CD4-positive, alpha-beta memory T cell (primary cell): ENCODE measurements around the gene GOLT1B. TPM values are rescaled to one million over a fixed set of nuclear protein-coding genes. Genes with fewer than 3 reads are reported as not detected.
"Not testable (repeated sequence)": the region's sequence is repeated elsewhere in the genome, so short reads cannot be mapped to it uniquely, and the experiment has no call there.

ENCODE experiments used
- CTCF ChIA-PET: fragments of 350-600 bp; sonication (Branson Sonifier 250); formaldehyde crosslinking; loops from one replicate; lab custom pipeline; 2021; ENCODE audit warnings: inconsistent platforms; ENCODE audit not compliant: partially characterized antibody; lab: Charles Lee
- POLR2A ChIA-PET: fragments of 350-600 bp; sonication (Branson Sonifier 250); formaldehyde crosslinking; loops from one replicate; lab custom pipeline; 2021; ENCODE audit not compliant: partially characterized antibody; lab: Charles Lee
- DNase-seq, 5 donors: peaks; one replicate each; pipeline versions ENCODE4 v3.0.0 to v3.0.0-alpha.2; 2020 to 2022; ENCODE audit warnings: mixed read lengths in 1 of 5
- H3K27ac ChIP-seq: one replicate; pipeline ENCODE4 v1.7.0; 2013; ENCODE audit warnings: low read depth, low read length
- H3K27me3 ChIP-seq: 2 replicates; pipeline ENCODE4 v1.7.0; 2013; ENCODE audit warnings: mild to moderate bottlenecking, low read length, moderate library complexity; ENCODE audit not compliant: insufficient read depth
- H3K36me3 ChIP-seq: 2 replicates; pipeline ENCODE4 v1.7.0; 2013; ENCODE audit warnings: mild to moderate bottlenecking, low read length, moderate library complexity; ENCODE audit not compliant: insufficient read depth
- H3K4me1 ChIP-seq: 2 replicates; pipeline ENCODE4 v1.7.0; 2013; ENCODE audit warnings: mild to moderate bottlenecking, low read length, moderate library complexity; ENCODE audit not compliant: insufficient read depth
- H3K4me3 ChIP-seq, 2 donors: one replicate each; pipeline ENCODE4 v1.7.0; 2013; ENCODE audit warnings: low read length in 2 of 2, mild to moderate bottlenecking in 1 of 2
- H3K9me3 ChIP-seq, 2 donors: one replicate each; pipeline ENCODE4 v1.7.0; 2013; ENCODE audit warnings: low read length in 2 of 2, control low read depth in 1 of 2; ENCODE audit not compliant: control insufficient read depth in 1 of 2
- H3K27ac Mint-ChIP-seq, 7 donors: one replicate each; pipeline ENCODE4 v1.8.0; 2020 to 2021; ENCODE audit warnings: mixed read lengths in 7 of 7, mild to moderate bottlenecking in 6 of 7, inconsistent platforms in 3 of 7, moderate library complexity in 3 of 7
- H3K27me3 Mint-ChIP-seq, 2 donors: one replicate each; pipeline ENCODE4 v1.8.0; 2020 to 2021; ENCODE audit warnings: mixed read lengths in 2 of 2
- H3K36me3 Mint-ChIP-seq, 2 donors: one replicate each; pipeline ENCODE4 v1.8.0; 2020 to 2021; ENCODE audit warnings: mixed read lengths in 2 of 2, inconsistent platforms in 1 of 2, mild to moderate bottlenecking in 1 of 2
- H3K4me1 Mint-ChIP-seq, 4 donors: one replicate each; pipeline ENCODE4 v1.8.0; 2020 to 2021; ENCODE audit warnings: mixed read lengths in 4 of 4, mild to moderate bottlenecking in 1 of 4
- H3K4me3 Mint-ChIP-seq, 8 donors: one replicate each; pipeline ENCODE4 v1.8.0; 2020 to 2021; ENCODE audit warnings: mixed read lengths in 8 of 8, mild to moderate bottlenecking in 7 of 8, moderate library complexity in 6 of 8, inconsistent platforms in 3 of 8
- H3K9me3 Mint-ChIP-seq, 8 donors: one replicate each; pipeline ENCODE4 v1.8.0; 2020 to 2021; ENCODE audit warnings: mixed read lengths in 8 of 8, mild to moderate bottlenecking in 5 of 8, inconsistent platforms in 3 of 8, moderate library complexity in 1 of 8
- intact Hi-C: fragments of 100-400 bp; cut with micrococcal nuclease; formaldehyde crosslinking; loops from one replicate; pipeline ENCODE4 v1.15.1; 2023
- polyA plus RNA-seq, 2 donors: library from polyadenylated mRNA; unstranded; fragments of 300-500 nt; fragmentation: Illumina TruSeq; gene quantifications; one replicate each; pipeline ENCODE4 v1.2.3, GENCODE V29; 2021
- total RNA-seq, 2 experiments: library from RNA; stranded (reverse); gene quantifications; one replicate each; pipeline ENCODE4 v1.2.3, GENCODE V29; 2021

Gene GOLT1B, protein sequence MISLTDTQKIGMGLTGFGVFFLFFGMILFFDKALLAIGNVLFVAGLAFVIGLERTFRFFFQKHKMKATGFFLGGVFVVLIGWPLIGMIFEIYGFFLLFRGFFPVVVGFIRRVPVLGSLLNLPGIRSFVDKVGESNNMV
- total RNA-seq (10 to 100 TPM; 33.0 to 39.1 TPM), polyA plus RNA-seq (10 to 100 TPM; 33.5 to 37.1 TPM)

DNA sequence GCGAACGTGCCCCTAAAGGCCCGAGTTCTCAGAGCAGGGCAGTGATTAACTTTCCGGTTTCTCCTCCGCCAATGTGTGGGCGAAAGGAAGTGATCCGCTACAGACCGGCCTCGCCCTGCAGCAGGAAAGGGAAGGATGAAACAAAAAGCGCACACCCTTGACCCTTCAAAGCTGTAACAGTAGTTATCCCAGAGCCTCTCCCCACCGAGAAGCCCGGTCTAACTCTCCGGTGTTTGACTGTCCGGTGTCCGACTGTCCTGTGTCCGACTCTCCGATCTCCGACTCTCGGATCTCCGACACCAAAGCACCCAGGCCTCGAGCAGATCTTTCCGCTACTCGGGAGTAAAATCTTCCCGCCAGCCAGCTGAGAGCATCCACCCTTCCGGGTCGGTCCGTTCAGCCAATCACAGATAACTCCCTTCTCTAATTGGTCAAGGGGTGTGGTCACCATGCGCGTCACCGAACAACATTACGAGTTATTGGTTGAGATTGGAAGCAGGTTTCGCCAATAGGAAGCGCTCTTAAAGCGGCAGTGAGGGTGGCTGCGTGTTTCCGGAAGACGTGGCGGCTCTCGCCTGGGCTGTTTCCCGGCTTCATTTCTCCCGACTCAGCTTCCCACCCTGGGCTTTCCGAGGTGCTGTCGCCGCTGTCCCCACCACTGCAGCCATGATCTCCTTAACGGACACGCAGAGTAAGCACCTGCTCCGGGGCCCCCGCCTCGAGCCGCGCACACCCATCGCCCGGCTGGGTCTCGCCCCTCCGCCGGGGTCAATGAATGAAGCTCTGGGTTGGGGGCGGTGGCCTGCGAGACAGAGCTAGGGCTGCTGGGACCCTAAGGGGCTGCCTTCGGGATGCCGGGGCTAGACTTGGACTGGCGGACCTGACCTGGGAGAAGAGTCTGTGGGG, at the start of gene GOLT1B, which contains the start of gene RECQL:
Gene GOLT1B, plus strand, starts transcription at position 532 of the 906 bp plus-strand sequence. Its CDS starts 135 bp downstream, at position 667.
Gene RECQL, minus strand, starts transcription at position 378 of the 906 bp plus-strand sequence. CDS start 2,065 bp downstream, outside the sequence.
- peak; percentile 93 to 96 (median 95) for DNase-seq
- peaks cover 25% of the 10 kb centered on the region for H3K36me3 ChIP-seq
- ChIA-PET CTCF (interaction anchor here (0.8 to 2.0 kb wide), 4 partner anchors 10 to 179 kb away, joined by 3 to 5 read pairs (median 4); partner anchors contain the start of gene SPX), POLR2A (interaction anchor here (0.6 to 2.6 kb wide), 29 partner anchors 9 to 1123 kb away, joined by 3 to 38 read pairs (median 4); partner anchors contain the start of genes C2CD5, ETNK1, LDHB and PYROXD1)
- no peaks in the 10 kb centered on the region for H3K9me3 Mint-ChIP-seq
- peaks cover 64% of the 10 kb centered on the region for H3K4me1 ChIP-seq
- intact Hi-C loops: loop anchor here (1.0 to 10.0 kb wide), 10 partner anchors 45 to 1123 kb away; partner anchors contain the start of genes C2CD5, CMAS, ETNK1 and LDHB
- no peaks in the 10 kb centered on the region for H3K9me3 ChIP-seq
- no peaks in the 10 kb centered on the region for H3K27me3 ChIP-seq
- peak within 1 kb of the TSS; percentile 77 to 93 for H3K4me3 ChIP-seq
- H3K27ac ChIP-seq: peak within 1 kb of the TSS; percentile 78
- peaks cover 20 to 30% of the 10 kb centered on the region in 2 donors for H3K36me3 Mint-ChIP-seq
- H3K4me3 Mint-ChIP-seq: no peak within 1 kb of the TSS
- no peaks in the 10 kb centered on the region for H3K27me3 Mint-ChIP-seq
- H3K27ac Mint-ChIP-seq: peak within 1 kb of the TSS in 1 of 7 donors; percentile 71
- H3K4me1 Mint-ChIP-seq: peaks cover 27 to 61% (median 46%) of the 10 kb centered on the region in 4 donors

DNA sequence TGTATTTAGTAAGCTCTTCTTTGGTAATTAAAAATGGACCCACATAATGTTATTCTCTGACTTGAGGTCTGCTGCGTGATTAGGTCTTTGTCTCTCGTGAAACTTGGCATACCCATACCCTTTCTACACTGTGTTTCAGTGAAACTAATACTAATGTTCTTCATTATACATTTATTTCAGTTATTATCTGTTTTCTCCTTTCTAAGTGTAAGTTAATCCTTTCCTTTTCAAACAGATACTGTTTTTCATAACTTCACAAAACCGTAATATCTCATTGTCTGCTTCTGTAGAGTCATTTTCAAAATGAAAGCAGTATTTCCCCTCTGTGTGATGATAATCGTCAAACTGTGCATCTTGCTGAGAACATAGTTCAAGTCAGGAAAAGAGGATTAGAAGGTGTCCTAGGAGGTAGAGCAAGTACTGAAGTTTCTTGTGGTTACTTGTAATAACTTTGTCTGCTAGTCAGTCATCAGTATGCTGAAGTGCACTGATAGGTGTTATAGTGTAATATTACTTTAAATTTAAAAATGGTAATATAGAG, 48.2 kb upstream of the GOLT1B start:
- Histone ChIP-seq H3K27ac (peak overlapping the region; percentile 53), H3K4me1 (peaks cover 58% of the 10 kb centered on the region), H3K27me3 (no peaks in the 10 kb centered on the region), H3K4me3 (peak overlapping the region in 1 of 2 donors; percentile 26), H3K9me3 (no peaks in the 10 kb centered on the region), H3K36me3 (peaks cover 9% of the 10 kb centered on the region)
- Mint-ChIP-seq H3K4me3 (peak overlapping the region; percentile 65 to 89 (median 84)), H3K9me3 (no peaks in the 10 kb centered on the region), H3K36me3 (peaks cover 32 to 59% of the 10 kb centered on the region in 2 donors), H3K27me3 (no peaks in the 10 kb centered on the region), H3K27ac (peak overlapping the region; percentile 76 to 97 (median 92)), H3K4me1 (peaks cover 38 to 62% (median 52%) of the 10 kb centered on the region in 4 donors)
- peak; percentile 29 to 34 (median 31) for DNase-seq
- intact Hi-C loops: loop anchor here (10.0 kb wide), 1 partner anchor 1171 kb away; the partner anchor contains the start of gene ETNK1
- CTCF ChIA-PET: interaction anchor here (0.8 to 1.2 kb wide), 3 partner anchors 9 to 158 kb away, joined by 3 read pairs; no protein-coding TSS in a partner anchor
- POLR2A ChIA-PET: interaction anchor here (0.6 to 6.7 kb wide), 5 partner anchors 10 to 904 kb away, joined by 3 to 67 read pairs (median 5); partner anchors contain the start of genes GOLT1B, PYROXD1 and RECQL

DNA sequence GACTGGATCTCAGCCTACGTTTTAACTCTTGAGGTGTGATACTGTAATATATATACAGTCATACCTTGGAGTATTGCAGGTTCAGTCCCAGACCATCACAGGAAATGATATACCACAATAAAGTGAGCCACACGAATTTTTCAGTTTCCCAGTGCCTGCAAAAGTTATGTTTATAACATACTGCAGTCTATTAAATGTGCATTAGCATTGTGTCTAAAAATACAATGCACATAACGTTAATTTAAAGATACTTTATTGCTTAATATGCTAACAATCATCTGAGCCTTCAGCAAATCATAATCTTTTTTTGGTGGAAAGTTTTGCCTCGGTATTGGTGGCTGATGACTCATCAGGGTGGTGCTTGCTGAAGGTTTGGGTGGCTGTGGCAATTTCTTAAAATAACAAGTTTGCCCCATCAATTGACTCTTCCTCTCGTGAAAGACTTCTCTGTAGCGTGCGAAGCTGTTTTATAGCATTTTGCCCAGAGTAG, 45.3 kb upstream of the GOLT1B start:
- Mint-ChIP-seq H3K9me3 (no peaks in the 10 kb centered on the region), H3K27me3 (no peaks in the 10 kb centered on the region), H3K4me1 (peaks cover 43 to 71% (median 55%) of the 10 kb centered on the region in 4 donors), H3K27ac (peak overlapping the region; percentile 88 to 93 (median 90)), H3K36me3 (peaks cover 33 to 56% of the 10 kb centered on the region in 2 donors), H3K4me3 (peak overlapping the region; percentile 26 to 82 (median 72))
- Histone ChIP-seq H3K4me3 (no peak overlapping the region), H3K36me3 (peaks cover 2% of the 10 kb centered on the region), H3K4me1 (peaks cover 68% of the 10 kb centered on the region), H3K9me3 (no peaks in the 10 kb centered on the region), H3K27me3 (no peaks in the 10 kb centered on the region), H3K27ac (peak overlapping the region; percentile 36)
- DNase-seq: peak; percentile 54 to 70 (median 61)
- ChIA-PET POLR2A (interaction anchor here (0.5 to 6.7 kb wide), 10 partner anchors 11 to 879 kb away, joined by 3 to 67 read pairs (median 4); partner anchors contain the start of genes GOLT1B, LDHB, PYROXD1 and RECQL), CTCF (no interaction called here)
- intact Hi-C loops: loop anchor here (1.0 to 10.0 kb wide), 5 partner anchors 19 to 1168 kb away; partner anchors contain the start of genes ETNK1, GOLT1B, PYROXD1 and RECQL

DNA sequence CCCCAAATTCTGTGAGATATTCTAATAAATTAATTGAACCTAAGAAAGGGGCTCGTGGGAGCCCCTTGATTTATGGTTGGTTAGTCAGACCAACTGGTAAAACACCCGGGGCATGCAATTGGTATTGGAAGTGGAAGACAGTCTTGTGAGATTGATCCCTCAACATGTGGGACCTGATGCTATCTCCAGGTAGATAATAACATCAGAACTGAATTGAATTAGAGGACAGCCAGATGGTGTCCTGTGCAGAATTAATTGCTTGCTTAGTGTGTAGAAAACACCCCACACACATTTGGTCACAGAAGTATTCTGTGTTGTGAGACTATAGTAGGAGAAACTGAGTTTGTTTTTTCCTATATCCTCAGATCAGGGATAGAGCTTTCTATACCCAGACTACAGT, 42.1 kb upstream of the GOLT1B start:
- Mint-ChIP-seq H3K36me3 (peaks cover 51 to 68% of the 10 kb centered on the region in 2 donors), H3K4me3 (no peak overlapping the region), H3K27ac (peak overlapping the region in 5 of 7 donors; percentile 16 to 68 (median 42)), H3K9me3 (no peaks in the 10 kb centered on the region), H3K4me1 (peaks cover 31 to 51% (median 39%) of the 10 kb centered on the region in 4 donors), H3K27me3 (no peaks in the 10 kb centered on the region)
- ChIA-PET POLR2A (no interaction called here), CTCF (interaction anchor here (1.3 kb wide), 1 partner anchor 21 kb away, joined by 5 read pairs; no protein-coding TSS in a partner anchor)
- Histone ChIP-seq H3K36me3 (peaks cover 29% of the 10 kb centered on the region), H3K9me3 (no peaks in the 10 kb centered on the region), H3K4me1 (peaks cover 46% of the 10 kb centered on the region), H3K27ac (no peak overlapping the region), H3K4me3 (no peak overlapping the region), H3K27me3 (no peaks in the 10 kb centered on the region)
- intact Hi-C loops: loop anchor here (10.0 kb wide), 1 partner anchor 1165 kb away; the partner anchor contains the start of gene ETNK1
- DNase-seq: no peak

DNA sequence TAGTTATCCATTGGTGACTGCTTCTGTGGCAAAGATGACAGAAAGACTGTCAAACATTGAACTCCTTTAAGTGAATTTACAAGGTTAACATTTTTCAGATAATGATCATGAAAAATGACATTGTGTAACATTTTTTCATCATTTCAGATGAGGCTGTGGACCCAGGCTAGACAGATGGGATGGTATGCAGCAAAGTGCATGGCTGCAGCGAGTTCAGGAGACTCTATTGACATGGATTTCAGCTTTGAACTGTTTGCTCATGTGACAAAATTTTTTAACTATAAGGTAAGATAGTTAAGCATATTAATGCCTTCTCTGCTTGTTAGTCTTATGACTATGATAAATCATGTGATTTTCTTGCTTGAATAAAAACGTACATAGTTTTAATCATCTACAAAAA, 34.3 kb upstream of the GOLT1B start:
- H3K9me3 ChIP-seq, DNase-seq, H3K4me1 ChIP-seq, CTCF ChIA-PET, H3K27me3 ChIP-seq, H3K27me3 Mint-ChIP-seq, H3K27ac ChIP-seq, H3K4me3 ChIP-seq, H3K4me3 Mint-ChIP-seq, intact Hi-C loops, H3K9me3 Mint-ChIP-seq: not testable (repeated sequence)
- peak overlapping the region in 4 of 7 donors; percentile 9 to 59 (median 26) for H3K27ac Mint-ChIP-seq
- peaks cover 0 to 13% (median 6%) of the 10 kb centered on the region in 4 donors for H3K4me1 Mint-ChIP-seq
- peaks cover 34% of the 10 kb centered on the region for H3K36me3 ChIP-seq
- peaks cover 47 to 61% of the 10 kb centered on the region in 2 donors for H3K36me3 Mint-ChIP-seq
- POLR2A ChIA-PET: interaction anchor here (1.4 kb wide), 1 partner anchor 10 kb away, joined by 5 read pairs; no protein-coding TSS in a partner anchor

DNA sequence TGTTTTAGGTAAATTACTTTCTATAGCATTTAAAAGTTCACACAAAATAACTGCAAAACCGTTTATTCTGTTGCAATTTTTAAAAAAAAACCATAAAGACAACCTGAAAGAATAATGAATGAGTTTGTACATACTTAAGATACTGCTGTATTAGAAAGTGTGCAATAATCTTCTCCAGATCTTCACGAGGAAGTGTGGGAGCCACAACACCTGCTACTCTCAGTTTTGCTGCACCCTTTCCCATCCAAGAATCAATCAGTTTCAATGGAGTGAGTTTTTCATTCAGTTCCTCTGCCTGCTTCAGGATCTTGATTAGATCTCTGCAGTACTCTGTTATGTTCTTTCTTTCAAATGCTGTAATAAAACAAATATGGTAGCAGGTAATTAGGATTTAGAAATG, 30.3 kb upstream of the GOLT1B start:
- Histone ChIP-seq H3K9me3 (no peaks in the 10 kb centered on the region), H3K27ac (no peak overlapping the region), H3K27me3 (no peaks in the 10 kb centered on the region), H3K4me1 (no peaks in the 10 kb centered on the region), H3K4me3 (no peak overlapping the region), H3K36me3 (peaks cover 38% of the 10 kb centered on the region)
- CTCF ChIA-PET: no interaction called here
- Mint-ChIP-seq H3K27me3 (no peaks in the 10 kb centered on the region), H3K4me1 (peaks cover 0 to 5% (median 5%) of the 10 kb centered on the region in 4 donors), H3K36me3 (peaks cover 46 to 70% of the 10 kb centered on the region in 2 donors), H3K9me3 (no peaks in the 10 kb centered on the region), H3K27ac (peak overlapping the region in 5 of 7 donors; percentile 11 to 53 (median 27)), H3K4me3 (no peak overlapping the region)
- POLR2A ChIA-PET: no interaction called here
- intact Hi-C loops: loop anchor here (5.0 kb wide), 1 partner anchor 34 kb away; the partner anchor contains the start of gene PYROXD1
- DNase-seq: no peak
